HG03066 (cell line): Measurements from ENCODE around the gene CCN5.
"Not testable (repeated sequence)": the region's sequence is repeated elsewhere in the genome, so short reads cannot be mapped to it uniquely, and the experiment has no call there.

Source experiments
- ATAC-seq: cut with Tn5 transposase; IDR thresholded peaks from one replicate; pipeline ENCODE4 v1.9.1; 2021; ENCODE audit warnings: low read depth; ENCODE audit not compliant: unreplicated experiment

CCN5 gene

DNA sequence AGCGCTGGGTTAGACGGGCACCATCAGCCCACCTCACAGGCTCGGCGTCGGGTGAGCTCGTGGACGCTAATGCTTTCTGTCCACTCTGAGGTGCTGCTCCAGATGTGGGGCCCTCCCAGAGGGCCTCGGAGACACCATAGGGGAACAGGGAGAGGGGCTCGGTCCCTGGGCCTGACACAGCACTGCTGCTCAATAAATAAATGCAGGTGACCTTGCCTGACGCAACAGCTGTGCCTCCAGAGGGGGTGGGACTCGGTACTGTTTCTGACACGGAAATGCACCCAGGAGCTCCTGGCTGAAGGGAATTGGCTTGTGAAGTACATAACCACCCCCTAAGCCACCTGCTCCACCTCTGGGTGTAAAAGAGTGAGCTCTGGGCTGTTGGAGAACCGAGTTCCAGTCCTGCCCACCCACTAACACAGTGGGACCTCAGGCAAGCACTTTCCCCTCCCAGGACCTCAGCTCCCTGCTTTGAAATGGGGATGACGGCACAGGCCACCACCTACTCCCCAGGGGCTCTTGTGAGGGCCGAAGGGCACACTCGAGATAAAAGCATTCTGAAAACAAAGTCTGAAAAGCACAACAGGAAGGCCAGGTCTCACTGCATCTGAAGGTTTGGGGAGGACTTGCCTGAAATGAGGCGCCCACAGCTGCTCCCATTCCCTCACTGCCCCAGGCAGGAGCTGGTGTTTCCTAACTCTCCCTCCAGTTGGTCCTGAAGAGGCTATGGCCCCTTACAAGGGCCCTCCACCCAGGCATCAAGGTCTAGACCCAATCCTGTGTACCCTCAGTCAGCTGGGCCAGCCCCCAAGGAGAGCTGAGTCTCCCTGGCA is 37.1 kb downstream of the CCN5 start:
- ATAC-seq, result no peak

DNA sequence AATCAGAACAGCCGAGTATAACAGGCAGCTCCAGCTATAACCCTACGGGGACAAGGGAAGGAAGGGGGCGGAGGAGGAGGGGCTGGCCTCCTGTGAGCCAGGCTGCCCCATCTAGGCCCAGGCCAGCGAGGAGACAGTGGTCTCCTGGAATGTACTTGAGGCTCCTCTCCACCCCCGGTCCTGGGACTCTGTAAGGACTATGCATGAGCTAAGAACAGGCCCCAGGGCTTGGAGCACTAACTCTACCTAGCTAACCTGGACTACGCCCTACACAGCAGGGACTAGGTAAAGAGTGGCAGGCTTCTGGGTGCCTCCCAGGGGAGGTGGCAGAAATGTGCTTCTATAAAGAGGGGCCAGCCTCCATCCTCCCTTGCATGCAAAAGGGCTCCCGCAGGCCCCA is 39.4 kb downstream of the CCN5 start:
- no peak for ATAC-seq

DNA sequence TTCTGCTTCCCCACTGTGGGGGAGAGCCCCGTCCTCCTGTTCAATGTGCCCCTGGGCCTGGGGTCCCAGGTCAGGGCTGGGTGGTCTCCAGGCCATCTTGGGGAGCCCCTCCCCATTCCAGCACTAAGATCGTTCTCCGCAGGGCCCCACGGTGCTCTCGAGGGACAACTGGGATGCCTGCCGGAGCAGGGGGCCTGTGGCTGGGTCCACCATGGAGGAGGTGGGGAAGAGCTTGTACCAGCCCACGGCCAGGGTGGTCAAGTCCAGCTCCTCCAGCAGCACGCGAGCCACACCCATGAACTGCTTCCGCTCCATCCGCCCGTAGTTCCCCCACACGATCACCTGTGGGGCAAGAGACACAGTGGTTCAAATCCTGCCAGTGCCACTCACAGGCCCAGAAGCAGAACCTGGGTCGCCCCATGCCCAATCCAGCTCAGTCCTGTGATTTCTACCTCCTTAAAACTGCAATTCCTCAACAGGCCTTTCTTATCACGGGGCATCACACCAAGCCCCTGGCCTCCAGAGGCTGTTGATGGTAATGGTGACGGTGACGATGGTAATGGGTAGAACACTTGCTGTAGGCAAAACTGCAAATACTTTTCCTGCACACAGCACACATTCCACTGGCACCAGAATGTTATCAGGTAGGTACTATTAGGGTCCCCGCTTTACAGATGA is 41.0 kb downstream of the CCN5 start:
- no peak for ATAC-seq

DNA sequence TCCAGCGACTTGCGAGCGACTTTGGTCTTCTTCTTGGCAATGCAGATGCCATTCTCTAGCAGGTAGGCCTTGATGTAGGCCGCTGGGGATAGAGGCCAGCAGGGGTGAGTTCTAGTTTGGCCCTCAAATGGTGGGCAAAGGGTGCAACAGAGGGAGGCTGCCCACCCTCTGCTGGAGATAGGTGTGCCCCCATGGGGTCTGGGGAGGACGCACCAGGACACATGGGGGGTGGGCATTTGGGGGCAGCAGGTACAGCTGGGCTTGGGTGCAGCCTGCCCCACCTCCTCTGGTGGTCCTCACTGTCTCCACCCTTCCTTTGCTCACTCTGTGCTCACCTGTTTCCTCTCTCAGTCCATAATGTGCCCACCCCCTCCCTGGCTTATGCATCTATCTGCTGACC is 41.8 kb downstream of the CCN5 start:
- no peak for ATAC-seq

DNA sequence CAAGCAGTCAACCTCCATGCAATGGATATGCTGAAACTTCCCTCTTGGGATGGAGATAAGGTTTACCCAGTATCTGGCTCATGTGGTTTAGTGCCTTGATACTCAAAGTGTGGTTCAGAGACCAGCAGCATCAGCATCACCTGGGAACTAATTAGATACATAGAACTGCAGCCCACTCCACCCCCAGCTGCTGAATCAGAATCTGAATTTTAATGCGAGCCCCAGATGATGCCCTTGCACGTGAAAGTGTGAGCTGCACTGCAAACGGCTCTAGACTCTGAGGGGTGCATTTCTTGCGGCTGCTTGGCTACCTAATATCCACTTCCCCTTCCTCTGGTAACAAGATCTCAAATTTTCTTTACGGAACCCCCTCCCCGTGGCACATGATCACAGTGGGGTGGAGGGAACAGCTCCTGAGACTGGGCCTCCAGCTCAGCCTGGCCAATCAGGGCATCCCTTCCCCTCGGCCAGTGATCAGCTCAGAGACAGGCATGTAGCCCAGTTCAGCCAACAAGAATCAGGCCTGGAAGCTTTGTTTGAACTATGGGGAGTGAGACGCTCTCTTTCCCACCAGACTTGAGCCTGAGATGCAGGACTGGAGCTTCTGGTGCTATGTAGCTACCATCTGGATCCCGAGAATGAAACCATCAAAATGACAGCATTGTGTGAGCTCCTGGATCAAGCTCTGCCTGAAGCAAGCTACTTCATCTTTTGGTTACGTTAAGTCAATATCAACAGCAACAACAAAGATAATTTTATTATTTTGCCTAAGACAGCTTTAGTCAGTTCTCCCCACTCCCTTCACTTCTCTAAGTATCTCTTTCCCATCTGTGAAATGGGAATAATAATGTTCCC is 43.3 kb downstream of the CCN5 start:
- no peak for ATAC-seq

DNA sequence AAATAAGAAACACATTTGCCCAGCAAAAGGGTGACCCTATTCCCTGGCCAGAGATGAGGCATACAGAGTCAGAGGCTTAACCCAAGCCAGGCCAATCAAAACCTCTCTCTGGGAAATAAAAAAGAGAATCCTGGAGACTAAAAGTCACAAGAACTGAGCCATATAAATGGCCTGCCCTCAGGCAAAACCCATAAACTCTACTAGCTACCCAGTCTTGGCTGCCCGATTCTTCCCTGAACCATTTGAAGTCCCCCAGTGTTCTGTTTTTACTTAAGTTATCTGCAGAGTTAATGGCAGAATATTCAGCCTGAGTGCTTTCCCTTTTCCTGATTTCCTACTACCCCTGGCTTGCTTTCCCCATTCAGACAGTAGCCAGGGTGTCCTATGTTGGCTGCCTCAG is 44.4 kb downstream of the CCN5 start:
- no peak for ATAC-seq

DNA sequence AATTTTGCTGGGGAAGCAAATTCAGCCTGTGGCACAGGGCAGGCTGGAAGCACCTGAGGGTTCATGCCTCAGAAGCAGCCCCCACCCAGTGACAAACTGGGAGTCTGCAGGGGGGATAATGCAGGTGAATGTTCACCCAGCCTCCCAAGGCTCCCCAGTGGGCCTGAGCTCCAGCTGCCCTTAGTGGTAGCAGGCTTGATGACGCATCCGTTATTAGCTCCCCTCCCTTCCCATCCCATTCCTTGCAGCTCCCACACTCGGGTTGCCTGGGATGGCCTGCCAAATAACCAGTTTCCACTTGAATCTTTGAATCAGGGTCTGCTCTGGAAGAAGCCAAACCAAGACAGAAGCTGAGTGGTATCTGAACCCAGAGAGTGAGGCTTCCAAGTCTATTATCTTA is 46.3 kb downstream of the CCN5 start:
- ATAC-seq, result no peak

DNA sequence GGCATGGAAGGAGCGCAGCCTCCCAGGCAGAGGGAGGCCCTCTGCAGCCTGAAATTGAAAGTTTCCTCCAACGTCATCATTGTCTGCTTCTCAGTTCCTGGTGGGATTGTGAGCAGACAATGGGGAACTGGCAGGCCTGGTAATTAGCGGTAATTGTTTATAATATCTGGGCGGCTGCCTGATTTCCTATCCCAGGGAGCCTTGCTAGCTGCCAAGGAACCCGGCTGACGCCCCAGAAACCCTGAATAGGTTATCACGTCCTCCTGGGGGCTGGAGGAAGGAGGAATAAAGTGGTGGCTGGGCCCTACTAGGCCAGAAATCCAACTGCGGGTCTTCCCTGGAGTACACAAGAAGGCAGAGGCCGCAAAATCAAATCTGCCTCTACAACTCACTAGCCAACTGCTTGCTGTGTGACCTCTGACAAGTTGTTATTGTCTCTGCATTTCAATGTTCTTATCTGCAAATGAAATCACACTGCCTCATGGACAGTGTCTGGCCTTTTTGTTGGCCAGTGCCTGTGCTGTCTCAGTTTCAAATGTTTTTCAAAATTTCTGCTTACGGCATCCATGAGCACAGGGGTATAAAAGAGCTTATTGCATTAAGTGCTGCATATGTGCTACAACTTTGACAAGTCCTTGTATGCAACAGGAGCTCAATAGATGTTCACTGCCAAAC is 47.4 kb downstream of the CCN5 start:
- ATAC-seq, result no peak

DNA sequence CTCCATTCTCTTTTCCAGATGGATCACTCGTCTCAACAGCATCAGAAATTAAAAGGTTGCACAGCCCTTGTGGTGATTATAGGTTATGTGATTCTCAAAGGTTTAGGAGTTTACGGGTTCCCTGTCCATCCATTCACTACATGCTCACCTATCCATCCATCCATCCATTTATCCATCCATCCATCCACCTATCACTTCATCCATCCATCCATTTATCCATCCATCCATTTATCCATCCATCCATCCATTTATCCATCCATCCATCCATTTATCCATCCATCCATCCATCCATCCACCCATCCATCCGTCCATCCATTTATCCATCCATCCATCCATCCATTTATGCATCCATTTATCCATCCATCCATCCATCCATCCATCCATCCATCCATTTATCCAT is 48.6 kb downstream of the CCN5 start:
- ATAC-seq, result not testable (repeated sequence)

DNA sequence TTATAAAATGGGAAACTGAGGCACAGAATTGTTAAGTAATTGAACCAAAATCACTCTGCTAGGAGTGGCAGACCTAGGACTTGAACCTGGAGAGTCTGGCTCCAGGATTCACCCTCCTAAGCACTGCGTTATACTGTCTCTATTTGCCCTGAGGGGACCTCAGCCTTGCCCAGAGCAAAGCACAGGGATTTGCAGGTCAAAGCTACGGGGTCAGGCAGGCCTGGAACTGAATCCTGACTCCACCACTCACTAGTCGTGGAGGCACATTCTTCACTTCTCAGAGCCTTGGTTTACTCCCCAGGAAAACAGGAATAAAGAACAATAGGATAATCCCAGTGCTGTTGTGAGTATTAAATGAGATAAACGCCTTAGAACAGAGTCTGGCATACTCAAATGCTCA is 49.9 kb downstream of the CCN5 start:
- no peak for ATAC-seq

DNA sequence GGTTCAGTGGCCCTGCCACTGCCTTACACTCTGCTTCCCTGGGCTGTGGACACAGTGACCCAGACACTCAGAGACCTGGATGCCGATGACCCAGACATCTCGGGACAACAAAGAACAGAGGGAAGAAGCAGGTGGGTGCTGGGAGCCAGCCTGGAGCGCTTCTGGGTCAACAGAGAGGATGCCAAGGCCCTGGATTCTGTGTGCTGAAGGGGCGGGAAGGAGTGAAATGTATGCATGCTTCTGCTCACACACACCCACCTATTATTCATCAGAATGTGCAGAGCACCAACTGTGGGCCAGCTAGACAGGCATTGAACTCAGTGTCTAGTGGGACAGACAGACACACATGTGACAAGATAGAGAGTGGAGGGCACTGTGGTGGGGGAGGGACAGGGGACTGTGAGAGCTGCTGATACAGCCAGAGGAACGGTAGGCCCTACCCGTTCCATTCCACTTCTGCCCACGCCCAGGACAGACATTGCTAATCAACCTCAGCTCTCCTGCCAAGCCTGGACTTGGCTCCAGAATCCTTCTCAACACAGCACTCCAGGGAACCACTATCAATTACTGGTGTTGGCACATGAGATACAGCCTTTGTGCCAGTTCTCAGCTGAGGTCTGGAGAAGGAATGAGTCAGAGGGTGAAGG is 50.7 kb downstream of the CCN5 start:
- ATAC-seq, result no peak

DNA sequence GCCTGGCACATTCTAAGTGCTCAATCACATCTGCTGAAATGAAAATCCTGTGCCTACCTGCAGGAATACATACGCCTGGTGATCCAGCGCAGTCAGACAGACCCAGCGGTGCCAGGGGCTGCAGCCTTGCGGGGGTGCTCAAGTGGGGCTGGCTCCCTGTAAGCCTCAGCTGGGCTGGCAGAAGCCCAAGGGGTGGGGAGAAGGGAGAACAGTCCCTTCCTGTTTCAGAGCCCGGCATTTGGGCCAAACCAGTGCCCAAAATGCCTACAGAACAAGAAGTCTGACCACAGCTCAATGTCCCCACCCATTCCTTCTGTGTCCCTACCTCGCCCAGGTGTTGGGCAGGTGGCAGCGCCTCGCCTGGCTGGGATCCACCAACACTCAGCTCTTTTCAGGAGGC is 53.1 kb downstream of the CCN5 start:
- no peak for ATAC-seq

DNA sequence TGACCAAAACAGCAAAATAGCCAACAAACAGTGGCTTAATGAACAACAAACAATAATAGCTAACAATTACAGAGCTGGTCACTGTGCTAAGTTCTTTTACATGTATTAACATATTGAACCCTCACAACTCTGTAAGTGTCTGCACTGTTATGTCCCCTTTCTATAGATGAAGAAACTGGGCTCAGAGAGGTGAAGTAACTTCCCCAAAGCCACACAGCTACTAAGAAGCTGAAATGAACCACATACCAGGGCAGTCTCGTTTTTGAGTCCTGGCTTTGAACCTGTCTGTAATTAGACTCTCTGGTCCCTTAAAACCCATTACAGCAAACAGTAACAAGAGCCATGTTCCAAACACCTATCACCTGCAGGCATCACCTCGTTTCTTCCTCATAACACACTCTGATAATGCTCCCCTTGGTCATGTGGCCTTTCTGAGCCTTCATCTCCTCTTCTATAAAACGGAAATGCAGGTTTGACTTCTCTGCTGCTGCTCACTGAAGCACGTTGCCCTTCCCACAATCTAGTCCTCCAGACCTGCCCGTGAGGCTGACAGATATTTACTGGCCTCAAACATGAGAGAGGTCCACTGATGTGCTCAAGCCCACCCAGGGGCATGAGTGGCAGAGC is 53.8 kb downstream of the CCN5 start:
- ATAC-seq, result no peak

DNA sequence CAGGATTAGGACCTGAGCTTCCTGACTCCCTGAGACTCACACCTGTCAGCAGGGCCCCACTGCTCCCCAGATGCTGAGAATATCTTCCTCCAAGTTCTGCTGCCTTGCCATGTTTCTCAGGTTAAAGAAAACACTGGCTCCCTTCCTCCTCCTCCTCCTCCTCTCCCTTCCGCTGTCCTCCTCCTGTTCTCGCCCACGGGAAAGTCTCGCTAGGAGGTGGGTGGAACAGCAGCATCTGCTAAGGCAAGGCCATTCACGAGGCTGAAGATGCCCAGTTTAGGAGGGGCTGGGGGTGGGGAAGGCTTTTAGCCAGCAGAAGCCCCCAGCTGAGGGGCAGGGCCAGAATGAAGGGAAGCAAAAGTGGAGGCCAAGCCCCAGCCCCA is 54.3 kb downstream of the CCN5 start:
- ATAC-seq, result no peak

DNA sequence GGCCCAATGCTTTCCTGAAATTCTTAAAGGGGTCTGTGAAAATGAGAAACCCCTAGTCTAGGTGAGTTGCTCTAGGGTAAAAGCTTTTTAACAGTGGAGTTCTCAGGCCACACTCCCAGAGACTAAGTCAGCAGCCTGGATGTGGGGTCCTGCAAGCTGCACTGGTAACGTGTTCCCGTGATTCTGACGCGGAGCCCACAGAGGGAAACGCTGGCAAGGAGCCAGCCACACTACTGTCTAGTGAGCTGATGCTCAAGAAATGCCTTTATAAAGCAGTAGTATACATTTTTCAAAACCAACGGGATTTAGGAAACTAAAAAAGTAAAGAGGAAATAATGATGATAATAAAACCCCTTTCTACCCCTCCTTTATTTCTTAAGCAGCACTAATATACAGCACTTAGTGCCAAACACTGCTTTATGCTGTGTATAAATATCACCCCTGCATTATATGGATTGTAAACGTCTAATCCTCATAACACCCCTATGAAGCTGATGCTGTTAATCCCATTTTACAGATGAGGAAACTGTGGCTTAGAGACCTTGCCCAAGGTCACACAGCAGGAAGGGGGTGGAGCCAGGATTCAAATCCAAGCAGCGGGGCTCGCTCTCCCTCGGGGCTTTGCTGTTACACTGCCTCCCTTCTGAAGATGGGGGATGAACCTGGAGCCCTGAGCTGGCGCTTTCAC is 55.5 kb downstream of the CCN5 start:
- no peak for ATAC-seq

DNA sequence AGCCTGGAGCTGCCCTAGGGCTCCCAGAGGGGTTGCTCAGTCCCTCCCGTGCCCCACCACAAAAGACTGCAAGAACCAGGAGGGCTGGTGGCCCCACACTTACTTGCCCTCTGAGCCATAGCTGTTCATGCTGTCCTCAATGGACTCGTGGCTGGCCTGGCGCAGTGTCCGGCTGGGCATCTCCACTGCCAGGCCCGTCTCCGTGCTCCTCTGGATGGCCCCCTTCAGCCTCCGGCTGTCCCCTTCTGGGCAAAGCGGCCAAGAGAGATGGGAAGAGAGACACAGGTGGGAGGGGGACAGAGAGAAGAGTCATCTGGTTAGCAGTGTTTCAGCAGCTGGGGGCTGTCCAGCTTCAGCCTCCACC is 56.0 kb downstream of the CCN5 start:
- no peak for ATAC-seq

DNA sequence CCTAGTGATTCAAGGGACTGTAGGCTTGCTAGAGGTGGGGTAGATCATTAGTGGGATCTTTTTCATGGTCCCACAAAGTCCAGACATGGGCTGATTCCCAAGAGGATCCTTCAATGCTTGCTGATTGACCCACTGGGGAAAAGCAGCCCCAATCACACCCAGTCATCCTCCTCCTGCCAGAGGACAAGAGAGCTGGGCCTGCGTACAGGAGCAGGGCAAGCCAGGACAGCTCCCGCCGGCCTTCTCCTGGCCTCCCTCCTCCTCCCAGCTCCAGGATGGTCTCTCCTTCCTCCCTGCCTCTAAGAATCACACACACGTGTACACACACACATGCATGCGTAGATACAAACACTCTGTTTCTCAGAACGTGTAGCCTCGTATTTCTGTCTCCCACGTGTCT is 57.5 kb downstream of the CCN5 start:
- no peak for ATAC-seq

DNA sequence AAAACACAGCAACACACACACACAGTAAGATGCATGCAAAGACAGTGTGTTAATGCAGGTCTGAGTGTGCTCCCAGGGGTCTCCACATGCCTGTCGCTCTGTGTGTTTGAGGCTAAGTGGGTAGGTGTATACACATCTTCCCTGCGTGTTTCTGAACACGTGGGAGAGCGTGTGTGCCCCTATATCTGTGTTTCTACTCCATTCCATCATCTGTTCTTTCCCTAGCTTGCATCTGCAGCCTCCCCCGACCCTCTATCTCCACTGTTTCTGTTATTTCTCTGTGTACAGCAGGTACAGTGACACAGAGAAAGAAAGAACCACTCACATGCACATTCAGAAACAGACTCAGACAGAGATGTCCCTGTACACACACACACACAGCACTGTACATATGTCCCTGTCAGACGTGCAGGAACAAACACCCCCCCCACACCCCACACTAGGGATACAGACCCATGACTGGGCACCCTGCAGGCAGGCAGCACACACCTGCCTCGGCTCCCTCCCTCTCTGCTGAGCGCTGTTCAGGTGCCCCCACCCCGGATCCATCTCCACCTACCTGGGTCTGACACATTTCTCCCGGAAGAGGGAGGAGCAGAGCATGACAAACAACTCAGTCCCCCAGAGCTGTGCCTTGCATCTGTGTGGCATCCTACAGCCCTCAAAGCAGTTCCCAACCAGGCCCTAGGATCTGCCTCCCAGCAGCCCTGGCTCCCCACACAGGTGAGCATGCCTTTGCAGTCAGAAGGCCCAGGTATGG is 58.1 kb downstream of the CCN5 start:
- ATAC-seq, result no peak

DNA sequence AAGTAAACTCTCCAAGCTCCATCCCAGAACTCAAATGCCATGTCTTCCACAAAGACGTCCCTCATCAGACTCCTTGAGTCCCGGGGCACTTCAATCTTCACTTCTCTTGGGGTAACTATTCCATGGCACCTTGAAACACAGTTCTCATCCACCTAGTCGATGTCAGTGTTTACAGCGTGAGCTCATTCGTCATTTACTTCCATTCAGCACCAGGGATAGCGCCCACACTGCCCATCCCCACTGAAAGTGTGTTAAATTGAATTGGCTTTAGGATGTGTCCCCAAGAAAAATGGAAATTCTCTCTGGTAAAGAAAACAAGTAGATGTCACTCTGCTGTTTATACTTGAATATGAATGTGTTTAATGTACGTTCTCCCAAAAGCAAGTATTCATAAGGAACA is 61.8 kb downstream of the CCN5 start:
- ATAC-seq, result no peak
